Measurements from ENCODE around the gene FBXW12.
"Not testable (repeated sequence)": the region's sequence is repeated elsewhere in the genome, so short reads cannot be mapped to it uniquely, and the experiment has no call there.

DNA sequence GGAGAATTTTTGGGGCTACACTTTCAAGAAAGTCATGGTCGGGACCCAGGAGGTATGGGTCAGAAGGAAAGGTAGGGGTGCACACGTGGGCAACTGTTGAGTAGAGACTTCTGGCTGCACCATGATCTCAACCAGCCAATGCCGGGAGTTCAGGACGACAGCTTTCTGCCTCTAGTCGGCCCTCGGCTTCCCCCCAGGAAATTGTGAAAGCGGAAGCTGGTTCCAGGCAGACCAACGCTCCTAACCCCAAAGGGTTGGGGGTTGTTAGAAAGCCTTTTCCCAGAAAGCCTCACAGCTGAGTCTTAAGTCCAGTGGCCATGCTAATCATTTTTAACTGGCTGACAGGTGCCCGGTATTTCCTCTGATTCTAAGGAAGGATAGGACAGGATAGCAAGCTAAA, 36.7 kb upstream of the FBXW12 start:
- TF ChIP-seq, protein P1, sequence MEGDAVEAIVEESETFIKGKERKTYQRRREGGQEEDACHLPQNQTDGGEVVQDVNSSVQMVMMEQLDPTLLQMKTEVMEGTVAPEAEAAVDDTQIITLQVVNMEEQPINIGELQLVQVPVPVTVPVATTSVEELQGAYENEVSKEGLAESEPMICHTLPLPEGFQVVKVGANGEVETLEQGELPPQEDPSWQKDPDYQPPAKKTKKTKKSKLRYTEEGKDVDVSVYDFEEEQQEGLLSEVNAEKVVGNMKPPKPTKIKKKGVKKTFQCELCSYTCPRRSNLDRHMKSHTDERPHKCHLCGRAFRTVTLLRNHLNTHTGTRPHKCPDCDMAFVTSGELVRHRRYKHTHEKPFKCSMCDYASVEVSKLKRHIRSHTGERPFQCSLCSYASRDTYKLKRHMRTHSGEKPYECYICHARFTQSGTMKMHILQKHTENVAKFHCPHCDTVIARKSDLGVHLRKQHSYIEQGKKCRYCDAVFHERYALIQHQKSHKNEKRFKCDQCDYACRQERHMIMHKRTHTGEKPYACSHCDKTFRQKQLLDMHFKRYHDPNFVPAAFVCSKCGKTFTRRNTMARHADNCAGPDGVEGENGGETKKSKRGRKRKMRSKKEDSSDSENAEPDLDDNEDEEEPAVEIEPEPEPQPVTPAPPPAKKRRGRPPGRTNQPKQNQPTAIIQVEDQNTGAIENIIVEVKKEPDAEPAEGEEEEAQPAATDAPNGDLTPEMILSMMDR (IDR thresholded peaks at IDR 0.05; ENCODE audit: poor library complexity, severe bottlenecking), result not testable (repeated sequence)
- TF ChIP-seq, protein P2, sequence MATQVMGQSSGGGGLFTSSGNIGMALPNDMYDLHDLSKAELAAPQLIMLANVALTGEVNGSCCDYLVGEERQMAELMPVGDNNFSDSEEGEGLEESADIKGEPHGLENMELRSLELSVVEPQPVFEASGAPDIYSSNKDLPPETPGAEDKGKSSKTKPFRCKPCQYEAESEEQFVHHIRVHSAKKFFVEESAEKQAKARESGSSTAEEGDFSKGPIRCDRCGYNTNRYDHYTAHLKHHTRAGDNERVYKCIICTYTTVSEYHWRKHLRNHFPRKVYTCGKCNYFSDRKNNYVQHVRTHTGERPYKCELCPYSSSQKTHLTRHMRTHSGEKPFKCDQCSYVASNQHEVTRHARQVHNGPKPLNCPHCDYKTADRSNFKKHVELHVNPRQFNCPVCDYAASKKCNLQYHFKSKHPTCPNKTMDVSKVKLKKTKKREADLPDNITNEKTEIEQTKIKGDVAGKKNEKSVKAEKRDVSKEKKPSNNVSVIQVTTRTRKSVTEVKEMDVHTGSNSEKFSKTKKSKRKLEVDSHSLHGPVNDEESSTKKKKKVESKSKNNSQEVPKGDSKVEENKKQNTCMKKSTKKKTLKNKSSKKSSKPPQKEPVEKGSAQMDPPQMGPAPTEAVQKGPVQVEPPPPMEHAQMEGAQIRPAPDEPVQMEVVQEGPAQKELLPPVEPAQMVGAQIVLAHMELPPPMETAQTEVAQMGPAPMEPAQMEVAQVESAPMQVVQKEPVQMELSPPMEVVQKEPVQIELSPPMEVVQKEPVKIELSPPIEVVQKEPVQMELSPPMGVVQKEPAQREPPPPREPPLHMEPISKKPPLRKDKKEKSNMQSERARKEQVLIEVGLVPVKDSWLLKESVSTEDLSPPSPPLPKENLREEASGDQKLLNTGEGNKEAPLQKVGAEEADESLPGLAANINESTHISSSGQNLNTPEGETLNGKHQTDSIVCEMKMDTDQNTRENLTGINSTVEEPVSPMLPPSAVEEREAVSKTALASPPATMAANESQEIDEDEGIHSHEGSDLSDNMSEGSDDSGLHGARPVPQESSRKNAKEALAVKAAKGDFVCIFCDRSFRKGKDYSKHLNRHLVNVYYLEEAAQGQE (IDR thresholded peaks at IDR 0.05; ENCODE audit: borderline replicate concordance), result not testable (repeated sequence)
- not testable (repeated sequence) for TF ChIP-seq POLR2AphosphoS5 (IDR thresholded peaks at IDR 0.05); EZH2 (IDR thresholded peaks at IDR 0.05; ENCODE audit: borderline replicate concordance, insufficient read depth, low read length, poor library complexity, severe bottlenecking); SMC3 (conservative IDR thresholded peaks at IDR 0.05; ENCODE audit: poor library complexity); EP300 (conservative IDR thresholded peaks at IDR 0.05; ENCODE audit: poor library complexity, severe bottlenecking); MXI1 (conservative IDR thresholded peaks at IDR 0.05; ENCODE audit: poor library complexity, severe bottlenecking); RAD21 (conservative IDR thresholded peaks at IDR 0.05)
